ENCODE data around the gene SBF2.

The SBF2 gene

DNA sequence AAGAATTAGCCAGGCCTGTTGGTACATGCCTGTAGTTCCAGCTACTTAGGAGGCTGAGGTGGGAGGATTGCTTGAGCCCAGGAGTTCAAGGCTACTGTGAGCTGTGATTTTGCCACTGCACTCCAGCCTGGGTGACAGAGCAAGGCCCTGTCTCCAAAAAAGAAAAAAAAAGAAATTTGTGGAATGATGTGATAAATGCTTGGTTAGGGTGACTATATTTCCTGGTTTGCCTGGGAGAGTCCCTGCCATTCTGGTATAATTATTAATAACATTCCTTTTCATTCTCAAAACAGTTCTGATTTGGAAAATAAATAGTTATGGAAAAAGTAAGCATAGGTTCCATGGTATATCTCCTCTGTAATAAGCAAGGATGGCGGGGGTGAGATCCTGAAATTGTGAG, 555.3 kb downstream of the SBF2 start:
- in situ Hi-C loops (cut with MboI; ENCODE audit: low sequenced_read_pairs) = no loop called here

DNA sequence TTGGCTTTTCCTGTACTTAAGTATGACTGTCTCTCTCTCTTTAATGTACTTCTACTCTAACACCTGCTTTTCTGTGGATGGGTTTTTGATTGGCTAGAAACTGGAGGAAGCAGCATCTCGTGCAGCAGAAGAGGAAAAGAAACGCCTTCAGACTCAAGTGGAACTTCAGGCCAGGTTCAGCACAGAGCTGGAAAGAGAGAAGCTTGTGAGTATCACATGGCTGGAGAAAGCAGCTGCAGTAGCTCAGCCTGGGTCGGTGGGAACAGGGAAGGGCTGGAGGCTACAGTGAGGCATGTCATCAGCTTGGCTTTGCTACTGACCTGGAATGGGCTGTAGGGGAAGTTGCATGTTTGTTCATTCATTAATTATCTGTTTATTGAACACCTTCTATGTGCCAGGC, 555.9 kb downstream of the SBF2 start:
- in situ Hi-C loops (cut with MboI; ENCODE audit: low sequenced_read_pairs) = no loop called here

DNA sequence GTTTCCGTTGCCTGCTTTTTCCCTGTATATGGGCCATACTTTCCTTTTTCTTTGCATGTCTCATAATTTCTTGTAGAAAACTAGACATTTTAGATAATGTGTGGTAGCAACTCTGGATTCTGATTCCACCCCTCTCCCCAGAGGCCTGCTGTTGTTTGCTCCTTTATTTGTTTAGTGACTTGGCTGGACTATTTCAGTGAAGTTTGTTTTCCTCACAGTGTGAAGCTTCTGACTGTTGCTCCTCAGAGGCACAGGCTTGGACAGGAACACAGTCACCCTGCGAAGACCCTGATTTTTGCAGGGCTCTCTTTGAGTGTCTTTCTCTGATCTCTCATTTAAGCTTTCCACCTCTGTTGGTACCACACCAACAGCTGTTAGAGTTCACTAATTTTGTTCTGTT, 557.7 kb downstream of the SBF2 start:
- in situ Hi-C loops (cut with MboI; ENCODE audit: low sequenced_read_pairs) = no loop called here

DNA sequence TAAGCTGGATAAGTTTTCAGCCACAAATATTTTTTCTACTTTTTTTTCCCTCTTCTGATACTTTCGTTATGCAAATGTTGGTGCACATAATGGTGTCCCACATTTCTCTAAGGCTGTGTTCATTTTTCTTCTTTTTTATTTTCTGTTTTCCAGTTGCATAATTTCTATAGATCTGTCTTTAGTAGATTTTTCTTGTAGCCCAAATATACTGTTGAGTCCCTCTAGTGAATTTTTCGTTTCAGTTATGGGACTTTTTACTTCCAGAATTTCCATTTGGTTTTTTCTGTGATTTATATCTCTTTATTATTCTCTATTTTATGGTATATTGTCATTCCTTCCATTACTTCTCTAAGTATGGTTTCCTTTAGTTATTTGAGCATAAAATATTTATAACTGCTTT, 558.1 kb downstream of the SBF2 start:
- in situ Hi-C loops (cut with MboI; ENCODE audit: low sequenced_read_pairs) = no loop called here

DNA sequence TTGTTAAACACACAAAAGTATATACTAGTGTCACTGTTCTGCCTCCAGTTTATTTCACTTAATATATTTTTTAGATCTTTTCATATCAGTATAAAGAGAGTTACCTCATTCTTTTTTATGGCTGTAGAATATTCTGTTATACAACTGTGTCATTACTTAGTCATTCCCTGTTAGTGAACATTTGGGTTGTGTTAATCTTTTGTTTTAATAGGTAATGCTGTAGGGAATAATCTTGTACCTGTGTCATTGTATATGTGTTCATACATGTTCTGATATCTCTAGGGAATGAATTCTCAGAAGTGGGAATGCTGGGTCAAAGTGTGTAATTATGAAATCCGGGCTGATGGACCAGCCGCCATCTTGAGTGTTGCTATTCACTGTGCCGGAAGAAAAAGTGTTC, 558.8 kb downstream of the SBF2 start:
- in situ Hi-C loops (cut with MboI; ENCODE audit: low sequenced_read_pairs) = no loop called here

DNA sequence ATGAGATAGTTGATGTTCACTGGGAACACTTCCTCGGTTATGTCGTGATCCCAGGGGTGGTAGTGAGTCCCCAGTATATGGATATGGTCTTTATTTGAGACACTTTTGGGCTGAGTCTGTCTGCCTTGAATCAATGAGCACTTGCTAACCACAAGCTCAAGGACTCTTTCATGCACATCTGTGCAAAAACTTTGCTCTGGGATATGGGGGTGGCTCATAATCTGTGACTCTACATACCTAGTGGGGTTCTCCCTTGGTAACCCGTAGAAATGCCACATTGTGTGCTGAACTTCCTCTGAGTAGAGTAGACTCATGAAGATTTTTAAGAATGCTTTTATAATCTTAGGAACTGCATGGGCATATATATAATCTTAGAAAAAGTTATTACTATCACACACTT, 560.8 kb downstream of the SBF2 start:
- in situ Hi-C loops (cut with MboI; ENCODE audit: low sequenced_read_pairs) = no loop called here

DNA sequence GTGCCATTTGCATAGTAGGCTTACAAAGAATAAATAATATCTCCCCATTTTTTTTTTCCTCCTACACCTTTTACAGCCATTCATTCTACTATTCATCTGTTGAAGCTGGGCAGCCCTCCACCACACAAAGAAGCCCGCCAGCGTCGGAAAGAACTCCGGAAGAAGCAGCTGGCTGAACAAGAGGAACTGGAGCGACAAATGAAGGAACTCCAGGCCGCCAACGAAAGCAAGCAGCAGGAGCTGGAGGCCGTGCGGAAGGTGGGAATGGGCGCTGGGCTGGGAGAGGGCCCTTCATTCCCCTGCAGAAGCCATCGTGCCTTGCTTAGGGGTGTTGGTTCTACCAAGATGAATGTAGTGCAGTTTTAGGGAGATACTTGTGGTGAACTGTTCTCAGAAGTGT, 561.6 kb downstream of the SBF2 start:
- in situ Hi-C loops (cut with MboI; ENCODE audit: low sequenced_read_pairs) = no loop called here

DNA sequence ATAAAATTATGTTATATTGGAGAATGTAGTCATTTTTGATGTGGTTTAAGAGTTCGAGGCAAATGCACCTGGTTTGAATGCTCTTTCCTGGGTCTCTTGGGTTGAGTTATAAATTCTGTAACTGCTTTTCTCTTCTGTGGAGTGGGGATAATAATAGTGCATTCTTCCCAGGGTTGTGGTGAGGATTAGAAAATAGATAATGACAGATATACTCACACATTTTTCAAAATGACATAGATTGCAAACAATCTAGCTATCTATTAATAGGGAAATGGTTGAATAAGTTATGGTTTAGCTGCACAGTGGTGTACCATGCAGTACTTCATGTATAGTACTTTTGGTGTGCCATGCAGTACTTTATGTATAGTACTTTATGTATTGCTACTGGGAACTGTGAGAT, 562.8 kb downstream of the SBF2 start:
- in situ Hi-C loops (cut with MboI; ENCODE audit: low sequenced_read_pairs) = no loop called here
